ENCODE data around the gene ZNF207. TPM values are rescaled to one million over a fixed set of nuclear protein-coding genes. Genes with fewer than 3 reads are reported as not detected.

The ZNF207 gene
- total RNA-seq (100 to 1,000 TPM in 1 of 4 donors, 10 to 100 TPM in 3; 60.9 to 136 (median 73.4) TPM), polyA plus RNA-seq (100 to 1,000 TPM in 1 of 3 donors, 10 to 100 TPM in 2; 62.2 to 134 (median 75.2) TPM)
- long read RNA-seq, donor 1, full-length matches to known transcripts = 15 of 17 reads
- long read RNA-seq, donor 1, partial matches to known transcripts = 2 of 17 reads
- long read RNA-seq, donor 1, other reads (novel, unspliced or antisense) = 0 of 17 reads
- long read RNA-seq, donor 2, full-length matches to known transcripts = 69 of 92 reads
- long read RNA-seq, donor 2, partial matches to known transcripts = 18 of 92 reads
- long read RNA-seq, donor 2, other reads (novel, unspliced or antisense) = 5 of 92 reads

DNA sequence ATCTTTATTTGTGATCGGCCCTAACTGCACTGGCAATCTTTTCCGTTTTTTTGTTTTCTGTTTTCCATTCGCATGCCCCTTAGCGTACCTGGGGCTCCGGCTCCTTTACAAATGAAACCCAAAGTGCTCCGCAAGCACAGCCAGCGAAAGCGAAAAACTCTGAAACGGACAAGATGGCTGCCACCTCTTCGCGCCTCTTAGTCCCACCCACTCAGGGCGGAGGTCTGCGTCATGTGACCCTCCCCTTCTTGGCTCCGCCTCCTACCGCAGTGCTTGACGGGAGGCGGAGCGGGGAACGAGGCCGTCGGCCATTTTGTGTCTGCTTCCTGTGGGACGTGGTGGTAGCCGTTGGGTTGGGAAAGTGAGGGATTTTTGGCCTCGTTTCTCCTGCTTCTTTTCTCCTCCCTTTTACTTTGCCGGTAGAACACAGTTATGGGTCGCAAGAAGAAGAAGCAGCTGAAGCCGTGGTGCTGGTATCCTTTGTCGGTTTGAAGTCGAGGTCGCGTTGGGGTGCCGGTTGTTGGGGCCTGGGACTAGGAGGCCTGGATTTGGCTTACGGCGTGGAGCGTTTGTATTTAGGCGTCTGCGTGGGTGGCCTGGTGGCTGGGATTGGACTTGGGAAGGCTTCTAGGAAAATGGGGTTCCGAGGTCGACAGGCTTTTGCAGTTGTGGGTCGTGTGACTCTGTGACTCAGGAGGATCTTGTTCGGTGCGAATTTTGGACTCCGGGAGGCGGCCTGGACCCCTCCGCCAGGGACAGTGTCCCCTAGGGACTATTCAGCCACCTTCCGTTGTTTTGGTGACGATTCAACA, at the start of gene ZNF207:
Gene ZNF207 (plus strand): TSS at position 304 of the 812 bp plus-strand sequence. CDS start 129 bp downstream, at position 433.
- TF ChIP-seq, protein P1, sequence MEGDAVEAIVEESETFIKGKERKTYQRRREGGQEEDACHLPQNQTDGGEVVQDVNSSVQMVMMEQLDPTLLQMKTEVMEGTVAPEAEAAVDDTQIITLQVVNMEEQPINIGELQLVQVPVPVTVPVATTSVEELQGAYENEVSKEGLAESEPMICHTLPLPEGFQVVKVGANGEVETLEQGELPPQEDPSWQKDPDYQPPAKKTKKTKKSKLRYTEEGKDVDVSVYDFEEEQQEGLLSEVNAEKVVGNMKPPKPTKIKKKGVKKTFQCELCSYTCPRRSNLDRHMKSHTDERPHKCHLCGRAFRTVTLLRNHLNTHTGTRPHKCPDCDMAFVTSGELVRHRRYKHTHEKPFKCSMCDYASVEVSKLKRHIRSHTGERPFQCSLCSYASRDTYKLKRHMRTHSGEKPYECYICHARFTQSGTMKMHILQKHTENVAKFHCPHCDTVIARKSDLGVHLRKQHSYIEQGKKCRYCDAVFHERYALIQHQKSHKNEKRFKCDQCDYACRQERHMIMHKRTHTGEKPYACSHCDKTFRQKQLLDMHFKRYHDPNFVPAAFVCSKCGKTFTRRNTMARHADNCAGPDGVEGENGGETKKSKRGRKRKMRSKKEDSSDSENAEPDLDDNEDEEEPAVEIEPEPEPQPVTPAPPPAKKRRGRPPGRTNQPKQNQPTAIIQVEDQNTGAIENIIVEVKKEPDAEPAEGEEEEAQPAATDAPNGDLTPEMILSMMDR (IDR thresholded peaks at IDR 0.05) = no peak
- Histone ChIP-seq H3K27ac (peak within 1 kb of the TSS; percentile 98), H3K36me3 (ENCODE audit: insufficient read depth in 1 of 2, low read depth in 1 of 2) (peaks cover 9 to 35% of the 10 kb centered on the region in 2 donors), H3K9me3 (no peaks in the 10 kb centered on the region), H3K27me3 (ENCODE audit: insufficient read depth in 3 of 3, low read length in 2 of 3) (no peaks in the 10 kb centered on the region), H3K4me1 (peaks cover 40% of the 10 kb centered on the region), H3K4me3 (peak within 1 kb of the TSS; percentile 90)
- 0 to 1% (median 0%) methylated on average over 47 of the region's 47 CpGs for WGBS, 3 donors
- intact Hi-C loops (cut with DNase I) = no loop called here
- peak; percentile 95 to 97 for DNase-seq
- peak; percentile 98 to 99 (median 99) for ATAC-seq

DNA sequence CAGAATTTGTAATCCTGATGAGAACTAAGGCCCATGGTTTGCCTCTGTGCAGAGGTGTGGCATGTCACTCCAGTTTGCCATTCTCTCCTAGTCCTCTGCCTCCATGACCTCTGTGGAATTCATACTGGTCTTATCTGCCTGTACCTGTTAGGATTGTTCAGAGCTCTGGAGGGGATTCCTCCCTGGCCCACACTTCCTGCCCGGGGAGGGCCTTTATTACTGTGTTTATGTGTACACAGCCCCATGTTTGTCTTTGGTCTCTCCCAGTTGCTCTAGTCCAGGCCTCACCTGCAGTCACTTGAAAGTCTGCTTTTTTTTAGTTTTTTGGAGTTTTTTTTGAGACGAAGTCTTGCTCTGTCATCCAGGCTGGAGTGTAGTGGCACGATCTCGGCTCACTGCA, 47.9 kb upstream of the ZNF207 start:
- no peak overlapping the region for H3K4me3 ChIP-seq
- H3K4me1 ChIP-seq = no peaks in the 10 kb centered on the region
- H3K27me3 ChIP-seq (ENCODE audit: insufficient read depth in 3 of 3, low read length in 2 of 3) = no peaks in the 10 kb centered on the region
- H3K9me3 ChIP-seq = no peaks in the 10 kb centered on the region
- WGBS, 3 donors = 75 to 86% (median 80%) methylated on average over 4 of the region's 4 CpGs
- TF ChIP-seq, protein P1 (IDR thresholded peaks at IDR 0.05) = no peak
- ATAC-seq = no peak
- intact Hi-C loops (cut with DNase I) = no loop called here
- DNase-seq = no peak
- no peak overlapping the region for H3K27ac ChIP-seq
- H3K36me3 ChIP-seq (ENCODE audit: insufficient read depth in 1 of 2, low read depth in 1 of 2) = no peaks in the 10 kb centered on the region

DNA sequence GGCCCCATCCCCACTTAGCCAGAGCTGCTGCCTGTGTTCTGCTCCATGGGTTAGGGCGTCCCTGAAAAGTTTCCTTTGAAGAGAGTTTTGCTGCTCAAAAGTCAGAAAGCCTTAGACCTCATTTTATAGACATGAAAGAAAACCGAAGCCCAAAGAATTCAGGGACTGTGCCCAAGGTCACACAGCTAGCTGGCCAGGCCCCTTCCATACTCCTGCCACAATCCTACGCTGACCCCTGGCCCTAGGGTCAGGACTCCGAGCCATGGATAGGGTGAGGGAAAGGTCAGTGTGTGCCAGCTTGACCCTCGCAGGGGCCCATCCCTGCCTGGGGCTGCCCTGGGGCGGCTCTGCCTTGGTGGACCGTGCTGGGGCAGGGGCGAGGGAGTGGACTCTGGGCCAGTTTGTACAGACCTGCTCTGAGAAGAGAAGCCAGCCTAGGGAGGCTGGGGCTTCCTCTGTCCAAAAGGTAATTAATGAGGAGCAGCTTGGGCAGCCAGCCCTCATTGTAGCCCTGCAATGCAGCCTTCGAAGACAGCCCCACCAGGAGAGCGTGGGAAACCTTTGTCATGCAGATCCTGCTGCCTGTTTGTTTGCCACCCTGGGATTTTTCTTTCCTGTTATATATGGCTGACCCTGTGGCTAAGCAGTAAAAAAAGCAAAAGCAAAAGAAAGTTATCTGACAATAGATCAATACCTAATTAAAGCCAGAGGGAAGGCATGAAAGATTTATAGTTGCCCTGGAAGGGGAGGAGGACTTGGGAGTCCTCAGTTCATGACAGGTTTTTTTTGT, 46.9 kb upstream of the ZNF207 start:
- Histone ChIP-seq H3K27ac (no peak overlapping the region), H3K4me3 (no peak overlapping the region), H3K27me3 (ENCODE audit: insufficient read depth in 3 of 3, low read length in 2 of 3) (no peaks in the 10 kb centered on the region), H3K4me1 (no peaks in the 10 kb centered on the region), H3K36me3 (ENCODE audit: insufficient read depth in 1 of 2, low read depth in 1 of 2) (no peaks in the 10 kb centered on the region), H3K9me3 (no peaks in the 10 kb centered on the region)
- no peak for DNase-seq
- ATAC-seq = no peak
- TF ChIP-seq, protein P1 (IDR thresholded peaks at IDR 0.05) = no peak
- WGBS, 3 donors = 83 to 86% (median 83%) methylated on average over 10 of the region's 10 CpGs
- intact Hi-C loops (cut with DNase I) = no loop called here

DNA sequence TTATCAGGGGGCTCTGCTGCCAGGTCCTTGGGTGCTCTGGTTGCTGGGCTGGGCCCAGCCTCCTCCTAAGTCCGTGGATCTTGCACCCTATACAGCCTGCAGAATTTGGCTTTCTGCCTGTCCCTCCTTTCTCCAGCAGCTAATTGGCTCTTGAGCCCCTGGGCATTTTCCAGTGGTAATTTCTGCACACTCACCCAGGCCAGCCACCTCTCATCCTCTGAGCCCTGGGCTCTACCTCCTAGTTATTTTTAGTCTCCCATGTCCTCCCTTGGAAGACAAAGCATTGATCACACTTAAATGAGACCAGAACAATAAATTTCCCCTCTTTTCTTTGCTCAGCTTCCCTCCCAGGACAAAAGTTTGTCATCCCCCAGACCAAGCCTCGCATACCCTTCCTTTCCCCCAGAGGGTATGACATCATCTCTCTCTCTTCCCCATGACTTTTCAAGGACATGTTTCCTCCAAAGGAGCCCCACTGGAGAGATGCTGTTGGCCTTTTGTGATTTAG, 46.1 kb upstream of the ZNF207 start:
- Histone ChIP-seq H3K36me3 (ENCODE audit: insufficient read depth in 1 of 2, low read depth in 1 of 2) (no peaks in the 10 kb centered on the region), H3K4me1 (no peaks in the 10 kb centered on the region), H3K27ac (no peak overlapping the region), H3K9me3 (no peaks in the 10 kb centered on the region), H3K4me3 (no peak overlapping the region), H3K27me3 (ENCODE audit: insufficient read depth in 3 of 3, low read length in 2 of 3) (peaks cover 0 to 4% (median 0%) of the 10 kb centered on the region in 3 donors)
- TF ChIP-seq, protein P1 (IDR thresholded peaks at IDR 0.05) = no peak
- no peak for DNase-seq
- intact Hi-C loops (cut with DNase I) = no loop called here
- no peak for ATAC-seq
- WGBS, 3 donors = 46 to 51% (median 47%) methylated on average over 2 of the region's 2 CpGs

Data from psoas muscle (tissue), 8 donors.